Neural progenitor cell (in vitro differentiated cells): Measurements from ENCODE around the gene RNF224.

Source experiments
- EZH2 ChIP-seq: fragments of 200-600 bp; sonication (generic); IDR thresholded peaks from 2 replicates; pipeline ENCODE4 v1.6.1; 2017; ENCODE audit warnings: antibody characterized with exemption, mild to moderate bottlenecking, moderate library complexity
- TF ChIP-seq, protein P1 (sequence below): fragments of 200-600 bp; sonication (generic); IDR thresholded peaks from 2 replicates; pipeline ENCODE4 v1.5.1; 2017; ENCODE audit warnings: antibody characterized with exemption, mild to moderate bottlenecking

DNA sequence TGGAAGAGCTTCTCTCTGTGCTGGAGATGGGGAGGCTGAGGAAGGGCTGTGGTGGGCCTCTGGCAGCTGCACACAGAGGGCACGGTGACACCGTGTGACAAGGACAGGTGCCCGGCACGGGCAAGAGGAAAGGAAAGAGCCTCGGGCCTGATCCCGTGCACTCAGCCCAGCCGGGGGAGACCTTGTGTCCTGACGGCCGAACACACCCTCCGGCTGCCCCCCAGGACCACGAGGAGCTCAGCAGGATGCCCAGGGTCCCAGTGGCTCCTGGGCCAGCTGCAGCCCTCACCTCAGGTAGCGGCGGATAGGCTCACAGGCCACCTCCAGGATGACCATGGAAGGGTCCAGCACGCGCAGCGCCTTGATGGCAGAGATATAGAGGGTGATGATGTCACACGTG, 44.5 kb upstream of the RNF224 start:
- TF ChIP-seq, protein P1, sequence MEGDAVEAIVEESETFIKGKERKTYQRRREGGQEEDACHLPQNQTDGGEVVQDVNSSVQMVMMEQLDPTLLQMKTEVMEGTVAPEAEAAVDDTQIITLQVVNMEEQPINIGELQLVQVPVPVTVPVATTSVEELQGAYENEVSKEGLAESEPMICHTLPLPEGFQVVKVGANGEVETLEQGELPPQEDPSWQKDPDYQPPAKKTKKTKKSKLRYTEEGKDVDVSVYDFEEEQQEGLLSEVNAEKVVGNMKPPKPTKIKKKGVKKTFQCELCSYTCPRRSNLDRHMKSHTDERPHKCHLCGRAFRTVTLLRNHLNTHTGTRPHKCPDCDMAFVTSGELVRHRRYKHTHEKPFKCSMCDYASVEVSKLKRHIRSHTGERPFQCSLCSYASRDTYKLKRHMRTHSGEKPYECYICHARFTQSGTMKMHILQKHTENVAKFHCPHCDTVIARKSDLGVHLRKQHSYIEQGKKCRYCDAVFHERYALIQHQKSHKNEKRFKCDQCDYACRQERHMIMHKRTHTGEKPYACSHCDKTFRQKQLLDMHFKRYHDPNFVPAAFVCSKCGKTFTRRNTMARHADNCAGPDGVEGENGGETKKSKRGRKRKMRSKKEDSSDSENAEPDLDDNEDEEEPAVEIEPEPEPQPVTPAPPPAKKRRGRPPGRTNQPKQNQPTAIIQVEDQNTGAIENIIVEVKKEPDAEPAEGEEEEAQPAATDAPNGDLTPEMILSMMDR, result no peak
- TF ChIP-seq EZH2, result no peak
